ENCODE data around the gene SLC1A2.
"Not testable (repeated sequence)": the region's sequence is repeated elsewhere in the genome, so short reads cannot be mapped to it uniquely, and the experiment has no call there.

The SLC1A2 gene

DNA sequence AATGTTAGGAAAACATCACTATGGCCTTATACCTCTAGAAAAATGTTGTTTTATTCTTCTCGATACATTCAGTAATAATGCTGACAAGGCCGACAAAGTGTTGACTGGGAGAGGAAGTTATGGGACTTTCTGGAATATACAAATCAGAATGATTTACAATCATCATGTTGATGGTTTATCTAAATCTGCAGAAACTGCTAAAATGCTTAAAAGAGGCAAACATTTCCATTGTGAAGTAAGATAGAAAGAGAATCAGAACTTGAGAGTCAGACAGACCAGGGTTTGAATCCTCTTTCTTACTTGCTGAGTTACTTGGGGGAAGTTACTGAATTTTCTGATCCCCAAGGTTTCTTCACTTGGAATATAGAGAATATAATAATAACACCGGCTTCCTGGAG lies 191.0 kb downstream of the SLC1A2 start:
- no peak for DNase-seq
- Histone ChIP-seq H3K4me3 (ENCODE audit: low read depth, low read length) (no peak overlapping the region), H3K36me3 (no peaks in the 10 kb centered on the region), H3K9me3 (no peaks in the 10 kb centered on the region), H3K4me1 (peaks cover 3% of the 10 kb centered on the region; the same call in 1 of the 2 replicates), H3K27me3 (no peaks in the 10 kb centered on the region)
- no peak for TF ChIP-seq CTCF (IDR thresholded peaks at IDR 0.05; ENCODE audit: low read depth, low read length)

DNA sequence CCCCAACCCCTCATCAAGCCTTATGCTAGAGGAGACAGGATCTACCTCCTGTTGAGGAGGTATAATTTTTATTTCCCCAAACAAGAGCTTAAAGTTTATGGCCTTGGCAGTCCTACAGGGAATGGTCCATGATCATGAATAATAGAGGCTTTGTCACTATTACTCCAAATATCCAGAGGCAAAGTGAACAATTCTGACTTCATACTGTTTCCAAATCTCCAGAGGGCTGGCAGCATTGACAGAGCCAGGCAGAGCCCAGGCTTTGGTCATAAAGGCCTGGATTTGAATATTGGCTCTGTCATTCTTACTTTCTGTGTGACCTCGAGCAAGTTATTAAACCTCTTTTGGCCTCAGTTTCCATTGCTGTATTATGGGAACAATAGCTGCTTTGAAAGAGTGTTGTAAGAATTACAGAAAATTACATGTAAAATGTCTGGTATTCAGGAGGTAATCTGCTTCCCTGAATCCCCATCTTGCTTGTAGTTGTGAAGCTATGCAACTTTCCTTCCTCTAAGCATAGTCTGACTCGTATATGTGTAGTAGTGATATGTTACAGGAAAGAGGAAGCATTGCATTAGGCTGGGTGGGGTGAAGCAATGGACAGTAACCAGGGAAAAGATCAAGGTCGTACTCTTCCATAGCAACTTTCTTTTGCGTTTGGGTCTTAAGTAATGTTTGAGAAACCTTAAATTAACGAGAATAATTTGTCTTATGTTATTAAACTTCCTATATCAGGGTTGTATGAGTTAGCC lies 191.6 kb downstream of the SLC1A2 start:
- H3K9me3 ChIP-seq = no peaks in the 10 kb centered on the region
- TF ChIP-seq CTCF (IDR thresholded peaks at IDR 0.05; ENCODE audit: low read depth, low read length) = no peak
- no peak for DNase-seq
- no peaks in the 10 kb centered on the region for H3K27me3 ChIP-seq
- H3K36me3 ChIP-seq = no peaks in the 10 kb centered on the region
- H3K4me3 ChIP-seq (ENCODE audit: low read depth, low read length) = no peak overlapping the region
- H3K4me1 ChIP-seq = peaks cover 3% of the 10 kb centered on the region; the same call in 1 of the 2 replicates

DNA sequence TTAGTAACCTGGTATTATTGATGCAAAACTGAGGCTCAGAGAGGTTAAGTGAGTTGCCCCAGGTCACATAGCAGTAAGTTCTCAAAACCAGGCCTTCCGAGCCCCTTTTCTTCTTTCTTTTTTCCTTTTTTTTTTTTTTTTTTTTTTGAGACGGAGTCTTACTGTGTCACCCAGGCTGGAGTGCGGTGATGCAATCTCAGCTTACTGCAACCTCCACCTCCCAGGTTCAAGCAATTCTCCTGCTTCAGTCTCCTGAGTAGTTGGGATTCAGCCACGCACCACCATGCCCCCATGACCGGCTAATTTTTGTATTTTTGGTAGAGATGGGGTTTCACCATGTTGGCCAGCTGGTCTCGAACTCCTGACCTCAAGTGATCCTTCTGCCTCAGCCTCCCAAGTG lies 192.6 kb downstream of the SLC1A2 start:
- not testable (repeated sequence) for H3K27me3 ChIP-seq; DNase-seq; H3K9me3 ChIP-seq; H3K4me3 ChIP-seq (ENCODE audit: low read depth, low read length); H3K4me1 ChIP-seq; H3K36me3 ChIP-seq

DNA sequence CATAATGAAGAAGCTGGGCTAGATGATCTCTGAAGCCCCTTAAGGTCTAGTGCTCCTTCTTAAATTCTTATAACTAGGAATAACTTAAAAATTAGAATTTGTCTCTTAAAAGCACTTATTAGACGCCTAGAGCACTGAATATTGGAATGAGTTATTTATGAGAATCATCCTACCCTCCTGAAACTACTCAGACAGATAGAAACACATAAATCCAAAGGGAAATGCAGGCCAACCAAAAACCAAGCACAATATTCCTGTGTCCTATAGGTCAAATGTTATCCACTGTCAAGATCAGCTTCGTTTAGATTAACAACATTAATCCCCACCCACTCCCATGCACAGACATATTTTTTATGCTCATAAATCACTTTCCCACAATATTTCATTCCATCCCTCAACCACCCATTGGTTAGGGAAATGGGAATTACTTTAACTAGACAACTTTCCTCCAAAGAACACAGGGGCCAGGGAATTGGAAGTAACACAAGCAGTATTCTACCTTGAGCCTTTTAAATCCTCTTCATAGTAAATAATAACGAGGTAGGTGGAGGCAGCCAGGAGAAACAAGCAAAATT lies 193.3 kb downstream of the SLC1A2 start:
- TF ChIP-seq CTCF (IDR thresholded peaks at IDR 0.05; ENCODE audit: low read depth, low read length) = no peak

DNA sequence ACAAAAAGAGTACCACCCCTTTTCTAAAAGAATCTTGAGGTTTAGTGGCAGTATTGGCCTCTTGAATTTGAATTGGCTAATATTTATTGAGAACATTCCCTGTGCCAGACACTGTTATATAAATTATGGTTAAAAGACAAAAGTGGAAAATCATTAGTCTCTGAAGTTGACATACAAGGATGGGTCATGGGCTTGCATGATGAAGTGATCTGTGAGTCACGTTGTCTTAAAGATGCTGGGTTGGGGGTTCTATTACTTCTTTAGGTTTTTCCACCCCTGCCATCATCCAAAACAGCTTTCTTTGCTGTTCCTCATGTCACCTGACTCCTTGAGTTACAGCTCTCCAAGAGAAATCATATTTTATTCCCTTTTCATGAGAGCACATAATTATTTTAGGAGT lies 195.4 kb downstream of the SLC1A2 start:
- Histone ChIP-seq H3K4me1 (peaks cover 3% of the 10 kb centered on the region; the same call in 1 of the 2 replicates), H3K36me3 (no peaks in the 10 kb centered on the region), H3K4me3 (ENCODE audit: low read depth, low read length) (no peak overlapping the region), H3K9me3 (no peaks in the 10 kb centered on the region), H3K27me3 (no peaks in the 10 kb centered on the region)
- DNase-seq = no peak
- TF ChIP-seq CTCF (IDR thresholded peaks at IDR 0.05; ENCODE audit: low read depth, low read length) = no peak

More for the DNA sequence above, 193.3 kb downstream of the SLC1A2 start:
- Histone ChIP-seq H3K9me3 (no peaks in the 10 kb centered on the region), H3K27me3 (no peaks in the 10 kb centered on the region), H3K36me3 (no peaks in the 10 kb centered on the region), H3K4me3 (ENCODE audit: low read depth, low read length) (no peak overlapping the region), H3K4me1 (peaks cover 3% of the 10 kb centered on the region; the same call in 1 of the 2 replicates)
- DNase-seq = no peak

- Histone ChIP-seq H3K27me3 (no peaks in the 10 kb centered on the region), H3K4me3 (ENCODE audit: low read depth, low read length) (no peak overlapping the region), H3K36me3 (no peaks in the 10 kb centered on the region), H3K9me3 (no peaks in the 10 kb centered on the region), H3K4me1 (peaks cover 3% of the 10 kb centered on the region; the same call in 1 of the 2 replicates)
- DNase-seq = peak; percentile 69
- no peak for TF ChIP-seq CTCF (IDR thresholded peaks at IDR 0.05; ENCODE audit: low read depth, low read length)
Measured at GRCh38 chr11:35223371-35223796, 196.0 kb downstream of the SLC1A2 start.
